GM19324 (cell line): ENCODE data around the gene DAO.
"Not testable (repeated sequence)": the region's sequence is repeated elsewhere in the genome, so short reads cannot be mapped to it uniquely, and the experiment has no call there.

Experiments used
- ATAC-seq: cut with Tn5 transposase; IDR thresholded peaks from one replicate; pipeline ENCODE4 v1.9.1; 2021; ENCODE audit warnings: mild to moderate bottlenecking, moderate library complexity; ENCODE audit not compliant: unreplicated experiment, low FRiP score

Gene DAO

DNA sequence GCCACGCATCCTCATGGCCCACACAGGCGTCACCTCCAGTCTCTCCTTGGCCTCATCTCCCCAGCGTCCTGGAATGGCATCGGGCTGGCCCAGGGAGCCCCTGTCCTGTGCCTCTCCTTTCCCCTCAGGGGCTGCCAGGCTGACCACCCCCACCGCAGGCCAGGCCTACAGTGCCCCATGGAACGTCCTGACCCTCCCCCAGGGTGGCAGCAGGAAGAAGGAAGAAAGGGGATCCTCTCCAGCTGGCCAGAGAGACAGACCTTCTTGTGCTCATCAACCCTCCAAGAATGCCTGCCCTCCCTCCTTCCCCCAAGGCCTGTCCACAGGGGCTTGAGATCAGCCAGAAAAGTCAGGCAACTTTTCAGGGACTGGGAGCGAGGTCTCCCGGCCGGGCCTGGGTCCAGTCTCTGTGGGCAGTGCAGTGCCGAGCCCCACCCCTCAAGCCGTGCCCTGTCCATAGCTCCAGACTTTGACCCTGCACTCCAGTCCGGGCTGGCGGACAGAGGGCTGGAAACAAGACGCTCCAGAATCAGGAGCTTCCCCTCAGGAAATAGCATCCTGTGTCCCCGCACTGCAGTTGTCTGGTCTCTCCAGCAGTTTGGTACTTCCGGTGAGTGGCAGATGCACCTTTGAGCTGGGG is at the start of gene DAO:
TSS of gene DAO (plus strand) at position 478 of the 640 bp plus-strand sequence. CDS start 4,915 bp downstream, outside the sequence.
- ATAC-seq, result no peak

DNA sequence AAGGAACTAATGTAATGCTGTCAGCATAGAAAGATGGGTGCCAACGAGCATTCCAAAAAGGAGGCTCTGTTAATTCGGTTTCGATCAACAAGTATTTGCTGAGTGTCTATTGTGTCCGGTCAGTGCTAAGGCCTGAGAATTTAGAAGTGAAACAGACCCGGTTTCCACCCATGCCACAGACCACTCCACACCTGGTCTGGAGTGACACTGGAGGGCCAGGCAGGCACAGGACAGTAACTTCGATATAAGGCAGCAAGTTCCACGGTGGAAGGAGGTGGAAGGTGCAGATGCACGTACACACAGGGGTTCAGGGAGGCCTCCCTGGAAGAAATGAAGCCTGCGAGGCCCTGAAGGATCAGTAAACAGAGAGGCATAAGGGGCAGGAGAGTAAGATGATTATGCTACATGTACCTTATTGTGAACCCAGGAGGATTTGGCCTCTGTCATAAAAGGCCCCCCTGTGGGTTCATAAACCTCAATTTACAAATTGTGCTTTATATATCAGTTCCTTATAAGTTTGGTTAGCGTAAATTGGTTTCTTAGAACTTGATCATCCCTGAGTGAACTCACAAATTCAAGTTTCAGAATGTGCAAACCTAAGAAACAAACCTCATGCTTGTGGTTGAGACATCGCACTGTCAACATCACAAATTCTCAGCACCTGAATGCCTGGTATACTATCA is 48.4 kb upstream of the DAO start:
- ATAC-seq, result no peak

DNA sequence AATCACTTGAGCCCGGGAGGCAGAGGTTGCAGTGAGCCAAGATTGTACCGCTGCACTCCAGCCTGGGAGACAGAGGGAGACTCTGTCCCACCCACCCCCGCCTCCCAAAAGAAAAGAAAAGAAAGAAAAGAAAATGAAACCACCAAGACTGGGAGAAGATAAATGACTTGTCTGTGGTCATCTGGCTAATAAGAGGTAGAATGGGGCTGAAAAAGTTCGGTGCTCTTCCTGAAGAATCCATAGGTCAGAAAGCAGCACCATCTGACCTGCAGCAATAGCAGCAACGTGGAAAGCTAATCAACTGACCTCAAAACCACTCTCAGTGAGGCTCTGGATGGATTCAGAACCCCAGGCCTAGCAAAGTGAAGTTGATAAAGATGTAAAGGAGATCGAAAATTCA is 47.7 kb upstream of the DAO start:
- no peak for ATAC-seq

DNA sequence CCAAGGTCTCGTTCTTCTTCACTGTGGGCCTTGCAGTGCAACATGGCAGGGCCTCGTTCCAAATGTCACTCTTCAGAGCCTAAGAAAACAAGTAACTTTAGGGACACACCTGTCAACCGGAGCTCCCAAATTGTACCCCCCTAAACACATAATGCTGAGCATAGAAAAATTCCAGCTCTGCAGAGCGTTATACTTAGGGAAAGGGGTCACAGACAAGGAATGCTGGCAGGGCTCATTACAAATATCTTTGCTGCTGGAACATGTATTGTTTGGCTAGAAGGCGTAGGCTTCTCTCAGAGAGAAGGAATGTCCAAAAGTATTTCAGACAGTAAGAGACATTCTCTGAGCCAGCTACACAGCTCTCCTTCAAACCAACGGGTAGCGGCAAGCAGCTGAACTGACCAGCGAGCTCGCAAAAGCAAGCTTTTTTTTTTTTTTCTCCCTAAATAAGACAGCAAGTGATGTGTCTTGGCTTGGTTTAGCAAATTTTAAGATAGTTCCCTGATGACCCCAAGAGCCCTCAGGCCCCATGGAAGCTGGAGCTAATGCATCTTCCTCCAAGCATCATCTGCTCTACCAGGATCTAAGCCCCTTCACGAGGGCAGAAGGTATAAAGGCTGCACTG is 47.0 kb upstream of the DAO start:
- ATAC-seq, result no peak

GRCh38 chr12:108833355-108833733 is 46.5 kb upstream of the DAO start:
- no peak for ATAC-seq

DNA sequence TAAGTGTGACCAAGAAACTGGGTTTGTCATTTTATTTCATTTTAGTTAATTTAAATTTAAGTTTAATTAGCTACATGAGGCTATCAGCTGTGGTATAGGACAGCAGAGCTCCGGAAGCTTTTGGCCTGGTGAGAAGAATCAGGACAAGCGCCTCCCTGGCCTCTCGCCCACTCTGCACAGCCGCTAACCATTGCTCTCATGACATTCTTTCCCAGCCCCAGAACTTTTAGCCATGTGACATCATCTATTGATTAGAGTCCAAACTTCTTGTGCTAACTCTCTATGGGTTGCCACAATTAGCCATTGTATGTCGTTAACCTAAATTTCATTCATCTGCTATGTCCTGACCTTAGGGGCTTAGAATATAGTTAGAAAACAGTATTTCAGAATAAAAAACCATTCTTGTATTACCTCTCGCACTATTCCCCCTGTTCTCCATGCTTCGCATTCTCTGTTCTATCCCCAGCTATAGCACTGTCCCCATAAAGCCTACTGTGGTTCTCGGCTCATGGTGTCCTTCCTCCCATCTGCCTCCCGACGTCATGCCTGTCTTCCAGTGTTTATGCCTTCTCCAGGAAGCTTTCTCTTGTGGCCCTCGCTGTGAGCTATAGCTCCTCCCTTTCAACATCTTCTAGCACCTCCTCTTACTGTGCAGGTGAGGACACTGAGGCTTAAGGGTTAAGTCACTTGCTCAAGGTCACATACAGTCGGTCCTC is 46.0 kb upstream of the DAO start:
- ATAC-seq, result no peak

DNA sequence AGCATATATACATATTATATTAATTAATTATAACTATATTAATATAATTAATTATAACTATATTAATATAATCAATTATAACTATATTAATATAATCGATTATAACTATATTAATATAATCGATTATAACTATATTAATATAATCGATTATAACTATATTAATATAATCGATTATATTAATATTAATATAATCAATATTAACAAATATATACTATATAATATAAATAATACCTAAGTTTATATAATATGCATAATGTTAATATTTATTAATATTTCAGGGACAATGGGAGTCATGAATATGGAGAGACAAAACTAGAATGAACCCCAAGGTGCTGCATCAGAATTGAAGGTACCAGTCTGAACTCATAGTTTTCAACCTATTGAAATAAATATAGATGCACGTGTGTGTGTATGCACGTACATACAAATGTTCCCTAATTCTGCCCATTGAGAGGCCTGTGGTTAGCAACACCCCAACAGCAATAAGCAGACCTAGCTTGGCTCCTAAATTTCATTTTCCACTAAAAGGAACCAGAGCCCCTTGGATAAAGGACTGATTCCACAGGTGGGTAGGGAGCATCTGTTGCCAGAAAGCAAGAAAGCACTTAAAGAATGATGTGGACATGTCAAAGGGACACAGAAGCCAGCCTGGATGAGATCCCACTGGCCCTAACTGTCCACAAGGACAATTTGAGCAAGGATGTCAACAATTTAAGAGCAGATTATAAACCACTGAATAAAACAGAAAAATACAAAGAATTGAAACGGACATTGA is 43.8 kb upstream of the DAO start:
- no peak for ATAC-seq

DNA sequence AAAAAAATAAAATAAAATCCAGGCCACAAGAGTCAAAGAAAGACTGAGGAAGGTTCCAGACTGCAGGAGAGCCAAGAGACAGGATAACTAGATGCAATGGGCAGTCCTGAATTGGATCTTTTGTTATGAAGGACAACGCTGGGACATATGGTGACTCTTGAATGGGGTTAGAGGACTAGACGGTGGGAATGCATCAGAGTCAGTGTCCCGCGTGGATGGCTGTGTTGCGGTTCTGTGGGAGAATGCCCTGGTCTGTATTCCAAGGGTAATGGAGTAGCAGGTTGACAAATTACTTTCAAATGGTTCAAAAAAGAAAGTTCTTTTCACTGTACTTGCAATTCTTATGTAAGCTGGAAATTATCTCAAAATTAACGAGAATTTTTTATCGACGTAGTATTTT is 42.7 kb upstream of the DAO start:
- ATAC-seq, result no peak

GRCh38 chr12:108837680-108838079 is 42.2 kb upstream of the DAO start:
- no peak for ATAC-seq

GRCh38 chr12:108838194-108839017 is 41.5 kb upstream of the DAO start:
- ATAC-seq, result peak; percentile 87

DNA sequence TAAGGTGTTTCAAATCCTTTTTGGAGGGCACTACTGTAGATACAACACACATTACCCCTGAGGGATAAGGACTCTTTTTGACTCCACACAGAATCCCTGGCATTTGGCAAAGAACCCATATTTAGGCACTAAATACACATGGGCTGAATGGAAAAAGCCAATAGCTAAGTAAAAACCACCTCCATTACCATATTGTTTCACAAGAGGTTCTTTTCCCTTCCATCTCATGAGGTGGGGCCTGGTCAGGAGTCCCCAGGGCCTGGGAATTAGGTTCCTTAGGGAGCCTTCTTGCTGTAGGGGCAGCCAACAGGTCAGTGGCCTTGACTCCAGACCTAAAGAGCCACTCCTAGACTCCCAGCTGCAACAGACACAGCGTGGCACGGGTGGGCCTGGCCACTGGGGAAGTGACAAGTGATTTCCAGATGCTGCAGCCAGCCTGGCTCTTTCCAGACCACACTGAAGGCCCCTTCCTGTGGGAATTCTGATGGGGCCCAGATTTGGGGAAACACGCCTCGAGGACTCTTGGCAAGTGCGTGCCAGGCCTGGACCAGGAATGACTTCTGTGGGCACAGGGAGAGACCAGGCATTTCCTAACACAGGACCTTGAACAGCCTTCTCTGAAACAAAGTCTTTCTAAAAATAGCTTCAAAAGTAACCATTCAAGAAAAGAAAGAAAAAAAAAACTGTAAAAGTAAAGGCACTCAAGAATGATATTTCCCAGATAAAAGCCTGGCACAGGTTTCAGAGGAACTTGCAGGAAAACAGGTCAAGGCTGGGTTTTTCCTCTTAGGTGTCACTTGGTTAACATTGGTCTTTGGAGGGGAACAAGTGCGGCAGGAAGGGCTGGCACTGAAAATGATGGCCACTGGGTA is 40.6 kb upstream of the DAO start:
- ATAC-seq, result no peak

DNA sequence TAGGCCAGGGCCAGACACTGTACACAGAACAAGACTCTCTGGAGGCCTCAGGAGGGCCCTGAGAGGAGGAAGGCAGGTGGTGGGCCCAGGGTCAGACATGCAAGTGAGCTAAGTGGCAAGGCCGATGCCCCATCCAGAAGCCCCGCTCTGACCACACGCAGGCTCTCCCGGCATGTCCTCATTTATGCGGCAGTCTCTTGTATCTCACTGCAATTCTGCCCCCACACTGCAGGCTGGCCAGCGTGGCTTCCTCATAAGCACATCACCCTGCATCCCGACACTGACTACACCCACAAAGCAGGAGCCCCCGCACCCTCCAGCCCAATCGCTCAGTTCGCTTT is 40.0 kb upstream of the DAO start:
- ATAC-seq, result no peak

- ATAC-seq, result no peak
These were observed 39.1 kb upstream of the DAO start for GRCh38 chr12:108840605-108841332.

GRCh38 chr12:108841825-108842224 is 38.1 kb upstream of the DAO start:
- ATAC-seq, result not testable (repeated sequence)

DNA sequence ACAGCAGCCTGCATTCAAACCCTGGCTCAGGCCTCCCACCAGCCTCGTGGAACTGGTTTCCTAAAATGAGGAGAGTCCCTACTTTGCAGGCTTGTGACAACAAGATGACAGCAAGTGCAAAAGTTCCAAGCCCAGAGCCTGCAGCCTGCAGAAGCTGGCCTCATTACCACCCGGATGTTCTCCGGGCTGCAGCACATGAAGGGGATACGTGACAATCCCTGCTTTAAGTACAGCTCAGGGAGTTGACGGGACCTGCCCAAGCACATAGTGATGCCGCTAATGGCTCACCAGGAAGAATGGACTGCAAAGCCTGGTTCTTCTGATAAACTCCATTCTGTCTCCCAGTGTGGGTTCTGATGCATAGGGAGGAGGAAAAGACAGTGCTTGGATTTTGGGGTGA is 37.5 kb upstream of the DAO start:
- ATAC-seq, result no peak

- ATAC-seq, result no peak
These were observed 36.7 kb upstream of the DAO start for GRCh38 chr12:108843187-108843586.

DNA sequence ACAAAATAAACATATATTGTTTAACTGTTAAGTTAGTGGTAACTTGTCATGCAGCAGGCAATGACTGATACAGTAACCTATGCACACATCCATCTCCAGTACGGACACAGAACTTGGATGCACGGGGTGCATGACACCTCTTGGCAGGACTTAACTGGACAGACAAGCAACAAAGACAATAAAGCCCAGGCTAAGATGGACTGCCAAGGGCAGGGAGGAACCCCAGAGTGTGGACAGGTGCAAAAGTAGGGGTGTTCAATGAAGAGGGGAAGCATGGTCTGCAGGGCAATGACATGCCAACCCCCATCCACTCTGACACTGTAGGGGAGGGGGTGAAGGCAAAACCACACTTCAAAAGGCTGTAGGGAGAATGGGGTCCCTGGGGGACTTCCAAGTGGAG is 34.2 kb upstream of the DAO start:
- no peak for ATAC-seq

GRCh38 chr12:108846290-108846701 is 33.6 kb upstream of the DAO start:
- no peak for ATAC-seq
